Hematopoietic multipotent progenitor cell treated with erythropoietin and hydrocortisone succinate and interleukin-3 and kit ligand, for 4 days (in vitro differentiated cells): Measurements from ENCODE around the gene ZNF385B.
"Not testable (repeated sequence)": the region's sequence is repeated elsewhere in the genome, so short reads cannot be mapped to it uniquely, and the experiment has no call there.

ENCODE experiments used
- DNase-seq: peaks from one replicate; pipeline ENCODE4 v3.0.0-alpha.2; 2015

The ZNF385B gene

DNA sequence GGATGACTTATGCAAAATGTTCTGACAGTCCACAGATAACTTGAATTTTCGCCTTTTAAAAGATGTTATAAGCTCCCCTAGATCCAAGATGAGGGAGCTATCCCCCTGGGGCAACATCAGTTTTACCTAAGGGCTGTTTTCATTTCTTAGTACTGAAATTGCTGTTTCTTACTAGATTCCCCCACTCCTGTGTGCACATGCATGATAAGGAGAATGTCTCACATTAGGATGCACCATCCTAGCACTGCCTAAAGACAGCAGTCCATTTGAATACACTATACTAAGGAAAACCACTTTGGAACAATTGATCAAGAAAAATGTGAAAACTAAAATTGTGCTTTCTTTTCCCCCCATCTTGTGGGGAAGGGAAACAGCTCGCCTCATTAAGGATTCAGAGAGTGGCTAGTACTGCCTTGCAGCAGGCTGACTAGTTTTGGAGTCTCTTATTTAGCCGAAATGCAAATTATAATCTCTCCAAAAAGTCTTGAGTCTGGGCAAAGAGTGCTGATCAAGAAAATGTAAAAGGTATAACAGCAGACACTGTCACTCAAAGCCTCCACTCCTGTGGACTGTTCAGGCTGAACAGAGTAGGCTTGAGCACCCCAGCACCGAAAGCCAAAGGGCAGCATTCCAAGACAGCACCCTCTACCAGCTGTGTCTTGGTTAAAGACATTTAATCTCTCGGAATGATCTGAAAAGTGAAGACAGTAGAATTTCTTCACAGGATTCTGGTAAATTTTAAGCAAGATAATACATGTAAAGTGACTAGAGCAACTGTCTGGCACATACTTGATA, 65.0 kb downstream of the ZNF385B start:
- DNase-seq, result no peak

DNA sequence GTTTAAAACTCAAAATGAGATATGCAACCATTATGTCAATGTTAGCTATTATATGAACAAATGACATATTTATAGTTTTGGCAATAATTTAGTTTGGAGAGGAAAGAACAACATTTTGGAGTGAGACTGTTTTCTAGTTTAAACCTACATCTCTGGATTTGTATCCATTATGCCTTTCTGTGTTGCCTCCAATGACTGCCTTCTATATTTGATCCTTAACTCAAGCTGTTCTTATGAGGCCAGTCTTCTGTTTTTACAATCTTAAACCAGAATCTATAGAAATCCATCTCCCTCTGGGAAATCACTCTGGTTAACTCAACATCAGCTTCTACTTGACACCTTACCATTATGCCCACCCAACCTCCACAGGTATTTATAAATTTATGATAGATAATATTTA, 67.5 kb downstream of the ZNF385B start:
- no peak for DNase-seq

DNA sequence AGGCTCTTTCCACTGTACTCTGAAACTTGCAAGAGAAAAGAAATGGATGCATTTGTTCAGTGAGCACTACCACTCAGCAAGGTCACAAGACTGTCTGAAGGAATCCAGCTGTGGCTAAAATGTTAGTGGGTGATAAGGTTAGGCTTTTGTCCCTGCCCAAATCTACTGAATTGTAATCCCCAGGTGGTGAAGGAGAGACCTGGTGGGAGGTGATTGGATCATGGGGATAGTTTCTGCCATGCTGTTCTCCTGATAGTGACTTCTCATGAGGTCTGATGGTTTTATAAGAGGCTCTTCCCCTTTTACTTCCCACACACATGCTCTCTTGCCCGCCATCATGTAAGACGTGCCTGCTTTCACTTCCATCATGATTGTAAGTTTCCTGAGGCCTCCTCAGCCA, 68.2 kb downstream of the ZNF385B start:
- DNase-seq, result no peak

DNA sequence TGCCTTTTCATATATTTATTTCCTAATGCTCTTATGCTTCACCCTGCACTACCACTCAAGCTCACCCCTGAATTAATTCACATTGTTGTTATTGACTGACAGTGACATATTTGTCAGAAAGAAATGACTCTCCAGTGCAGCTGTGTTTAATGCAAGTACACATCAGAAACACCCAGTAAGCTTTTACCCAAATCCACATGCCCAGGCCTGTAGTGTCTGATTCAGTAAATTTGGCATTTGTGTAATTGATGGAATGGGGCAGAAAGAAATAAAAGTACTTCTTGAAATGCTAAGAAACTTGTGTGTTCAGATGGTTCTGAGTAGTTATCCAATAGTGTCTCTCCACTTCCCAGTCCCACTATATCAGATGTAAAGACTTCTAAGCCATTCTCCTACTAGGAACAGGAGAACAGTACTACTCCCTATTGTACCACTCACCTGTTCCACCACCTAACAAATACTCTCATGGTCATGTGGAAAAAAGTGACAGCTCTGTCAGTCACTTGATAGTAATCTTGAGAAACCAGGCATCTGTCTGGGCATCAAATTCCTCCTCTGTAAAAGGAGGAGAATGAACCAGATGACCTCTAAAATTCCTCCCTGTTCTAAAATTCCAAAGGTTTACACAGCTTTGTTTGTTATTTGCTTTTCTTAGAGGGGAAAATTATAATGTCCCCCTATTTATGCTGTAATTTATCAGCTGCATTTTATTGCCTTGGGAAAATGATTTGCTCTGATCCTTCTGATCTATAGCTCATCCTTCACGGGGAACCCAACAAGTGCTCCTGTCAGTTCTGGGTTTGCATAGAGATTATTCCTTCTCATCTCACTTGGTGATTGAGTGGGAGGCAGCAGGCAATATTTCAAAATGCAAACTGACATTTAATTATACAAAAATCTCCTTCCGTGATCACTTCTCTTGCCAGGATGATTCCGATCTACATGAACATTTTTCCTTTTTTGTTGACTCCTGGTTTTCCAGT, 70.9 kb downstream of the ZNF385B start:
- no peak for DNase-seq

DNA sequence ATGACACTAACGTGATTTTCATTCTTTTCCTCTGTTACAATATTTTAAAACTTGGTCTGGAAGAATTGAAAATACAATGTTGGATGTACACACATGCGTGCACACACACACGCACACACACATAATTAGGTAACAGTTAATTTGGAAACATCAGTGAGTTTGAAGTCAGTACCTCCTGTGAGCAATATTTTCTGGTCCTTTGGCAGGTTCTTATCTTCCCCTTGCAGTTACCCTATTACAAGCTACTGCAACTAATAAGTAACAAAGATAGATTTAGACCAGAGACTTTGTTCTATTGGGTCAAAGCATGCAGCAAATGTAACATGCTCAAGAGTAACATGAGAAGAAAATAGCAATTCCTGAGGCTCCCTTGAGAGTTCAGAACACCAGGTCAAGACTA, 73.3 kb downstream of the ZNF385B start:
- DNase-seq, result peak; percentile 2

DNA sequence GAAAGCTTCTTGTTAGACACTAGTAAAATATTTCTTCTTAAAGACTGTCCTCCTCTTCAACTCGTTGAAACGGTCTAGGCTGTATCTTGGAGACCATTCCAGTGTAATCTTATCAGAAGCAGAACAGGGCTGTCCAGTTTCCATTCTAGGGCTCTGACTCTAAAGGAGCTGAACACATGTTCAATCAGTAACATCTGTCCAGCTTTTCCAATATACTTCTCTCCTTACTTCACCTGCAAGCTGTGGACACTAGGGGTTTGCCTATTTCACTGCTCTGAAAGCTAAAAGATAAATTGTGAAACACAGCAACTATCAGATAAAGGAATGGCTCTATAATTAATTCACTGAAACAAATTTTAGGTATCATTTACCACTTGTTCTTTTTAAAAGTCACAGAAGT, 73.8 kb downstream of the ZNF385B start:
- DNase-seq, result no peak

DNA sequence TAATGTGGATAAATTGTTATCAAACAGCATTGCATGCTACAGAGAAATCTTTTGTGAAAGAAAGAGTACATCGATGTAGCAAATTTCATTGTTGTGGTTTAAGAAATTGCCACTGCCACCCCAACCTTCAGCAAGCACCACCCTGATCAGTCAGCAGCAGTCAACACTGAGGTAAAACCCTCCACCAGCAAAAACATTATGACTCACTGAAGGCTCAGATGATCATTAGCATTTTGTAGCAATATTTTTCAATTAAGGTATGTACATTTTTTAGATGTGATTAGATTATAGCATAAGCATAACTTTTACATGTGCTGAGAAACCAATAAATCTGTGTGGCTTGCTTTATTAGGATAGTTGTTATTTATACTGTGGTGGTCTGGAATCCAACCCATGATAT, 75.5 kb downstream of the ZNF385B start:
- no peak for DNase-seq

DNA sequence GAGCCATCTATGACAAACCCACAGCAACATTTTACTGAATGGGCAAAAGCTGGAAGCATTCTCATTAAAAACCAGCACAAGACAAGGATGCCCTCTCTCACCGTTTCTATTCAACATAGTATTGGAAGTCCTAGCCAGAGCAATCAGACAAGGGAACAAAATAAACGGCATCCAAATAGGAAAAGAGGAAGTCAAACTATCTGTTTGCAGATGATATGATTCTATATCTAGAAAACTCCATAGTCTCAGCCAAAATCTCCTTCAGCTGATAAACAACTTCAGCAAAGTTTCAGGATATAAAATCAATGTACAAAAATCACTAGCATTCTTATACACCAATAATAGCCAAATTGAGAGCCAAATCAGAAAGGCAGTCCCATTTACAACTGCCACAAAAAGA, 79.1 kb downstream of the ZNF385B start:
- DNase-seq, result not testable (repeated sequence)

DNA sequence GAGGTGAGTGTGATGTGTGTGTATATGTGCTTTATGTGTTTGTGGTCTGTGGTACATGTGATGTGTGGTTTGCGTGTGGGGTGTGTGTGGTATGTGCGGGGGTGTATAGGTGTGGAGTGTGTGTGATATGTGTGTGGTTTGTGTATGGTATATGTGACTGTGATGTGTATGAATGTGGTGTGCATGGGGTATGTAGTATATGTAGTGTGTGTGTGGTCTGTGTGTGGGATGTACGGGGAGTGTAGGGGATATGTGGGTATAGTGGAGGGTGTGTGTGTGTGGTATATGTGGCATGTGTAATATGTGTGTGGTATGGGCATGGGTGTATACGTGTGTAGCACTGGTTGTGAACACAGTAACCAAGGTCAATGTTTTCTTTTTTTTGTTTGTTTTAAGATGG, 87.4 kb downstream of the ZNF385B start:
- no peak for DNase-seq

DNA sequence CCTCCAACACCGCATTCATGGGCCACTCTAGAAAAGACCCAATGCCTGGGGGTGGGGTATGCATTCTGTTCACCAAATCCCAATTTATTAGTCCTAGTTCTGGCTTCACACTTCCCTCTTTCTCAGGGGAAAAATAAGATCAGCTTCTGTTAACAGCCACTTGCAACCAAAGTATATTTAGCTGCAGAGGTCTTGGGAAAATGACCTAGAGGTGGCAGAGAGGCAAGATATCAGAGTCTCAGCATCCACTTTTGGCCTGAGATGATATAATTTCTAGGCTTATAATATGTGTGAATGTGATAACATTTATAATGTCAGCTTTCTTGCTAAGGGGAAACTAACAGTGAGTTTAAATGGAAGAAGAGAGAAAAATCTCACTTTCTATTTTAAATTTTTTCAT, 89.1 kb downstream of the ZNF385B start:
- no peak for DNase-seq

DNA sequence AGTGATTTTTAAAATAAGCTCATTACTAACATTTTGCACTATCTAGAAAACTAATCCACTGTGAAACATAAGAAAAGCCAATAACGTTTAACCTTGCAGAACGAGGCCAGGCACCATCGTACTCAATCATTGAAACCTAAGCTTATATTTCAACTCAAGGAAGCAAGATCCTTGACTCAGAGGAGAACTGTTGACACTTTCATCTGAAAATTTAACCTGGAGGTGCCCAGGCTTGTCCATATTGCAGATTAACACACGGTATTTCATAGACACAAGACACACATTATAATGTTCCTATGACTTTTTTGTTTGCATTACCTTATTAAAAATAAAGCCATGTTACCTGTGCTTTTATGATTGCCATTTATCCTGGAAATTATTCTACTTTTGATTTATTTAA, 89.6 kb downstream of the ZNF385B start:
- DNase-seq, result no peak

DNA sequence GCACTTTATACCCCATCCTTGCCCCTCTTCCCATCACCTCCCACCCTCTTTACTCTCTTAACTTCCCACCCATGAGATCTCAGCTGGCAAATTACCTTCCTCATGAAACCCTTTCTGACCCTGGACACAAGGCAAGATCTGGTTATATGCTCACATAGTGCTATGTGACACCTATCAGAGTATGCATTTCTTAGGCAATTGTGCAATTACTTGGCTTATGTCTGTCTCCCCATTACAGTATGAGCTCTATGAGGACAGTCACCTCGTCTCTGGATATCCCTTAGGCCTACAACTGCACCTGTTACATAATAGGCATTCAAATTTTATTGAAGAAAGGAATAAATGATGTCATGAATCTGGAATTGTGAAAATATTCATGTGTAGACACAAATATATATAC, 91.4 kb downstream of the ZNF385B start:
- no peak for DNase-seq

DNA sequence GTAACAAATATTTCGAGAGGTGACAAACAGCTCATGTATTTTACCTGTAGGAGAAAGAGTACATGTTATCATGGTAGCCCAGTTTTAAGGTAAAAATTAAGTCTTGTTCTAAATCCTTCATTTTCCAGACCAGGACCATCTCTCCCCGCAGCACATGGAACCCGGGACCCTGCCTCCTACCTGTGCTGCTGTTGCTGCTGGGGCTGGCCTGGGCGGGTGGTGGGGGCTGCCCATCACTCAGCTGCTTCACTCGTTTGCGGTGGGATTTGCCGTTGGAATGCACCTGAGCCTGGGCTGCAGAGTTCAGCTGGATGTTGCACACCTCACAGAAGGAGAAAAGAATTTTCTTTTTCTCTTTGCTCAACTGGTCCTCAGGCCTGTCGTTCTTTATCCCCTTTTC, 92.1 kb downstream of the ZNF385B start:
- no peak for DNase-seq

DNA sequence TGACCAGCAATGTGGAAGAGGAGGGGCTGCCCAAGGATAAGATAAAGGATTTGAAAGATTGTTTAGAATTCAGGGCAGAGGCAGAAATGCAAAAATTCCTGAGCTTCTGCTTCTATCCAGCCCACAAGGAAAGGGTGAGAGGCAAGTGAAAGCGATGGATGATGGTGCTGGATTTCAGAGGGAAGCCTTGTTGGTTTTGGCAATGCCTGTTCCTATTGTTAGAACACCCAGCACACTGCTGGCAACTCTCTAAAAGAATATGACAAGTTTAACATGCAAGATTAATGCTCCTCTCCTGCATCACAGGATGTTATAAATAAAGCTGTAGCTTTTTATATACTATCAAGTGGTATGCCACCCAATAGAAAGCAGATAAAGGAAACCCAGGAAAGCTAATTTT, 92.6 kb downstream of the ZNF385B start:
- DNase-seq, result no peak

DNA sequence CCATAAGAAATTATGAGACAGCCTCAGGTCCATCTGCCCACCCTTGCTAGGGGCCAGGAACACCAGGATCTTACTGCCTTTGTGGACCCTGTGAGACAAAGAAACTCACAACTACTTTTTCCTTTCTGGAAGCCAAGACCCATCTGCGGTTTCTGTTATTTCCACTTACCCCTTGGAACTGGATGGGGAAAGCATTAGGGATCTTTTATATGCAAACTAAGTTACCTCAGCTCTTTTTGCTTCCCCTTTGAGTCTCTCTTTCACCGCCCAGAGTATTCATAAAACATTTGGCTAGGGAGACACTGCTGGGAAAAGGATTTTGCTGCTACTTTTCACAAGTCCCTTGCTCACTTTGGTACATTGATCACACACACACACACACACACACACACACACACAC, 95.7 kb downstream of the ZNF385B start:
- DNase-seq, result no peak

DNA sequence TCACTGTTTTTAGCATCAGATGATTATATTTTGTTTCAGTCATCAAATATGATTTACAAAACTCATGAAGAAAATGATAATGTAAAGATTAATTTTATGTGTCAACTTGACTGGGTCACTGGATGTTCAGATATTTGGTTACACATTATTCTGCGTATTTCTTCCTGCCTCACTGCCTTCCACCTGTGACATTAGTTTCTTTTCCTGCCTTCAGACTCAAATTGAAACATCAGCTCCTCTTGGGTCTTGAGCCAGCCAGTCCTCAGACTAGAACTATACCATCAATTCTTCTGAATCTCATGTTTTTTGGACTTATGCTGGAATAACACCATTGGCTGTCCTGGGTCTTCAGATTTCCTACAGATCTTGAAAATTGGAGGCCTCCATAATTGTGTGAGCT, 96.7 kb downstream of the ZNF385B start:
- no peak for DNase-seq

DNA sequence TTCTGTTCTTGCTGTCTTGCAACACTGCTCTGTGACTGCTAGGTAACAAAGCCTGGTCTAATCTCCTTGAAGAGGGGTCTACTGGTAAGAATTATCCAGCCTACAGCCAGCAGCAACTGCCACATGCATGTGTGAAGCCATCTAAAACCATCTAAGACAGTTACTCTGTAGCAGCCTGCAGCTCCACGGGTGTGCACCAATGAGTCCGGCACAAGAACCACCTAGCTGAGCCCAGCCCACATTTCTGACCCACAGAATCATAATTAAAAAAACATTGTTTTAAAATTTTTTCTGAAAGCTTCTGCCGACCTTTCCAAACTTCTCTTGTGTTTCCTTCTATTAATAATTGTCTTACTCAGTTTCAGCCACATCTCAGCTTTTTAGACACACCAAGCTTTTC, 102.8 kb downstream of the ZNF385B start:
- no peak for DNase-seq

DNA sequence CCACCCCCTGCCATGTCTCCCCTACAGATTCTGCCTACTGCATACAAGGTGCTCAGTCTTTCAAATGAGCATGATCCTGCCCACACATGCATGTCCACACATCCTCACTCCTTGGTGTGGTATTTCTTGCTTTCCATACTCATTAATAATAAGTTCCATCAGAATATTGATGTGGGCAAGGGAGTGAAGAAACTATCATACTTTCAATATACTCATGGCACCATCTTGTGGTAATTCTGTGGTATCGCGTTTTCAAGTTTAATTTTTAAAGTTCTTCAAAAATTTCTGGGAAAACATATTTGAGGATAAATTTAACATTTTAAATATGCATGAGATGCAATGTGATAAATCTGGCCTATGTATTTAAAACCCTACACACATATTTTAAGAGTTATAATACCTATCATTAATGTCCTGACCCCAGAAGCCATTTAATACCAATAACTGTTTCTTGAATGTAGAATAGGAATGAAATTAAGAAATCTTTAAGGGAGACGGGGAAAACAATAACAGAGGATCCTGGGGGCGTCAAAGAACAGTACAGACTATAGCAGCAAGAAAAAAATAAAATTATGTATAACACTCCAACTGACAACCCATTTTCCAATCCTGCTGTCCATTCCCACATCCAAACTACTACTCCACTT, 110.1 kb downstream of the ZNF385B start:
- DNase-seq, result peak; percentile 51

DNA sequence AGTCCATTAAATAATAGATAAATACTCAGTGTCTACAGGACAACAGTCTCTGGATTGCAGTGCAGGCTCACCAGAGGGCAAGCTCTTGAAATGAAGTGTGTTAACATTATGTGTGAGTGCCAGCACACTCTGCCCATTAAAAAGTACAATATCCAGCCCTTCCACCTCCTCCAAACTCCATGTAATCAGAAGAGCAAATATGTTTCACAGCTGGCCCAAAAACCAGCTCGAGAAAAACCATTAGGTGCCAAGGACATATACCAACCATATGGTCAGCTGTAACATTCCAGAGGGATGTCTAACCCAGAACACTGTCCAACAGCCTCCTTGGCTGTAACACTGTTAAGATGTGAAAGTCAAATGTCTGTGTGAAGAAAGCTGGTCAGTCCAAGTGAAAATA, 112.2 kb downstream of the ZNF385B start:
- DNase-seq, result no peak

DNA sequence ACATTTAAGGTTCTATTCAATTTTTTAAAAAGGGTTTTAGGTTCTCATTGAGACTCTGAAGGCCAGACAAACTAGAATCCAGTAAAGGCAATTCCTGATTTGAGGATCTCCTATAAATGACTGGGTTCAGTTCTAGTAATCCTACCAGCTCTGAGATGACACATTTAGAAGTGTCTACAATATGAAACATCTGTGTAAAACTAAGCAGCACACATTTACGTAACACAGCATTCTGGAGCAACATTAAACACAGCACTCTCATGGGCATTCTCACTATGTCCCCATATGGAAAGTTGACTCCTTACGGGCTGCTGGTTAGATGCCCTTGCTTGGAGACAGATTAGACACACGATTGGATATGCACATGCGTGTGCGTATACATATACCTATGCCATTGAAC, 114.4 kb downstream of the ZNF385B start:
- no peak for DNase-seq

DNA sequence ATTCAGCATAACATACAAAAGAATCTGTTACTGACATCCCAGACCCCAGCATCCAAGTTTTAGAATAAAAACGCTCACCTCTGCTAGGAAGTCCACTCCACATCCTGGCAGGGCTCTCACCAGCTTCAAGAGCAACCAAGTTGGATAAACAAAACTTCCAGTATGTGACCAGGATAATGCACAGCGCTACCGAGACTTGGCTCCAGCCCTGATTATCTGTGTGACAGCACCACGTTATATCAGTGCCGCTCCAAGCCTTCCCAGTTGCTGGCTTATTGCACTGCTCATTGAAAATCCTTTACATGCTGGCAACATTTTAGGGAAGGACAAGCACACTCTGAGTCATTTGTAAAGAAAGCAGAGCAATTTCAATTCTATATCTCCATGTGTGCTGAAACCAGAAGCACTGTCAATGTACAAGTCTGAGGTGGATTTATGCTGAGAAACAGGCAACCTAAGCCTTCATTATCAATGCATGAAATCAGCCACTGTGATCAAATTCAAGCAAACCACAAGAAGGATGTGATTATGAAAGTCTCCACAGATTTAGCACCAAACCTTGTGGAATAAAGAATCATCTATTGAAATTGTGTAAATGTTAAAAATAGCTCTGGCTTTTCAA, 115.7 kb downstream of the ZNF385B start:
- DNase-seq, result peak; percentile 8

DNA sequence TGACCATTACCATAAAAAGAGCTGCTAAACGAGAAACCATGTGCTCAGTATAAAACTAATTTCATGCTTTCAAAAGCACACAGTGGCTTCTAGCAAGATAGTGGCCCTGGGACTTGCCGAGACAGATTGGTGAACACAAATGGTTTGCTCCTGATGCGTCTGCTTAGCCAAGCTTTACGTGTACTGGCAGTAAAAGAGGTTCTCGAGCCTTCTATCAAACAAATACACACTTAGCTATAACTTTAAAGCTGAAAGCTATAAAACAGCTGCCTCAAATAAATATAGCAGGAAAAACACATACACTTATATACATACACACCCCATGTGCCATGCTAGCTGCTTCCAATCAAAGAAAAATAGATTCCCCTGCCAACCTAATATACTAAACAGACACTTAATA, 117.0 kb downstream of the ZNF385B start:
- DNase-seq, result no peak

DNA sequence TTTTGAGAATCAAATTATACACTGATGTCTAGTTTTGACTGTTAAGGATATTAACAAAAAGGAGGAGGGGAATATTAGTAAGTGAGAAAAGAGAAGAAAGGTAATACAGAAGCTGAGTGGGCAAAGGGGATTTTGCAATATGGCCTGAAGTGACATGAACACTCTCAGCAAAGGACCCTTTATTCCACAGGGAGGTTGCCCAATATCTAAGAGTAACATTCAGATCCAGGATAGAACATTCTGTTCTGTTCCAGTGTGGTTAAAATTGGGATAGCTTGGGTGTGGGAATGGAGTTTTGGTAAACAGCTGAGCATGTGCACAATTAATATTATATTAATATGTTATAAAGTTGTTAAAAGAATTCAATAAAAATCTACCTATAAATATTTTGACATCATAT, 120.1 kb downstream of the ZNF385B start:
- DNase-seq, result no peak
